Activated CD8-positive, alpha-beta T cell treated with anti-CD3 and anti-CD28 coated beads for 36 hours (primary cell): Measurements from ENCODE around the gene MAP2. TPM values are rescaled to one million over a fixed set of nuclear protein-coding genes. Genes with fewer than 3 reads are reported as not detected.

Source experiments
- ATAC-seq: fragments of 200-7000 bp; cut with Tn5 transposase; one replicate; pipeline ENCODE4 v1.10.0; 2021; ENCODE audit warnings: mild to moderate bottlenecking, moderate library complexity
- CTCF ChIA-PET: fragments of 350-600 bp; sonication (Branson Sonifier 250); formaldehyde crosslinking; loops from one replicate; lab custom pipeline; 2021; ENCODE audit warnings: antibody characterized with exemption; lab: Charles Lee
- POLR2A ChIA-PET: fragments of 350-600 bp; sonication (Branson Sonifier 250); formaldehyde crosslinking; loops from one replicate; lab custom pipeline; 2021; ENCODE audit warnings: antibody characterized with exemption; lab: Charles Lee
- DNase-seq: peaks from one replicate; pipeline ENCODE4 v3.0.0-alpha.2; 2020
- H3K27ac Mint-ChIP-seq: one replicate; pipeline ENCODE4 v1.8.0; 2021; ENCODE audit warnings: mild to moderate bottlenecking, mixed read lengths
- H3K27me3 Mint-ChIP-seq: one replicate; pipeline ENCODE4 v1.8.0; 2021; ENCODE audit warnings: mixed read lengths
- H3K36me3 Mint-ChIP-seq: one replicate; pipeline ENCODE4 v1.8.0; 2021; ENCODE audit warnings: low read depth, mixed read lengths
- H3K4me1 Mint-ChIP-seq: one replicate; pipeline ENCODE4 v1.8.0; 2021; ENCODE audit warnings: low read depth, mixed read lengths
- H3K4me3 Mint-ChIP-seq: one replicate; pipeline ENCODE4 v1.8.0; 2021; ENCODE audit warnings: mild to moderate bottlenecking, moderate library complexity, mixed read lengths
- H3K9me3 Mint-ChIP-seq: one replicate; pipeline ENCODE4 v1.8.0; 2021; ENCODE audit warnings: mixed read lengths
- intact Hi-C: fragments of 100-400 bp; cut with micrococcal nuclease; formaldehyde crosslinking; loops from one replicate; pipeline ENCODE4 v1.10.0; 2022
- total RNA-seq, 2 experiments: library from RNA; stranded (reverse); gene quantifications; one replicate each; pipeline ENCODE4 v1.2.3, GENCODE V29; 2021
- TF ChIP-seq, protein P1 (sequence below): fragments of 200-600 bp; IDR thresholded peaks from one replicate; pipeline ENCODE4 v1.8.0; 2022; ENCODE audit warnings: antibody characterized with exemption, mild to moderate bottlenecking

MAP2 gene
- total RNA-seq, 2 experiments from 2014 or later, result not detected

DNA sequence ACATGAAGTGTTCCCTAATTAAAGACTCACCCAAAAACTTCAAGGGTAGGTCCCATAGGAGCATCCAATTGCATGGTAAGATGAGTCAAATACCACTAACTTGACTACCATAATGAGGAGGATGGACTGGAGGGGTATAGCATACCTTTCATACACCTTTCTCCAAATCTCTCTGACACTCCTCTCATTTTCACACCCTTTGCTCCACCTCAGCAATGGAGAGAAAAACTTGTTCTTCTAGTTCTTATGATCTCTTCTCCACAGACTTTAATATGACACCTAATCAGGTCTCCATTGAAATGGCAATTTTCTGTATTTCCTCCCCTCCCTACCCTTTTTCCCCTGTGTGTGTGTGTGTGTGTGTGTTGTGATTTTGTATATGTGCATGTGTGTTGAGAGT is 41.1 kb upstream of the MAP2 start:
- CTCF ChIA-PET, result no interaction called here
- Mint-ChIP-seq H3K27ac (no peak overlapping the region), H3K36me3 (no peaks in the 10 kb centered on the region), H3K27me3 (no peaks in the 10 kb centered on the region), H3K9me3 (peaks cover 2% of the 10 kb centered on the region), H3K4me1 (no peaks in the 10 kb centered on the region), H3K4me3 (no peak overlapping the region)
- DNase-seq, result no peak
- intact Hi-C loops, result no loop called here
- POLR2A ChIA-PET, result no interaction called here
- TF ChIP-seq, protein P1, sequence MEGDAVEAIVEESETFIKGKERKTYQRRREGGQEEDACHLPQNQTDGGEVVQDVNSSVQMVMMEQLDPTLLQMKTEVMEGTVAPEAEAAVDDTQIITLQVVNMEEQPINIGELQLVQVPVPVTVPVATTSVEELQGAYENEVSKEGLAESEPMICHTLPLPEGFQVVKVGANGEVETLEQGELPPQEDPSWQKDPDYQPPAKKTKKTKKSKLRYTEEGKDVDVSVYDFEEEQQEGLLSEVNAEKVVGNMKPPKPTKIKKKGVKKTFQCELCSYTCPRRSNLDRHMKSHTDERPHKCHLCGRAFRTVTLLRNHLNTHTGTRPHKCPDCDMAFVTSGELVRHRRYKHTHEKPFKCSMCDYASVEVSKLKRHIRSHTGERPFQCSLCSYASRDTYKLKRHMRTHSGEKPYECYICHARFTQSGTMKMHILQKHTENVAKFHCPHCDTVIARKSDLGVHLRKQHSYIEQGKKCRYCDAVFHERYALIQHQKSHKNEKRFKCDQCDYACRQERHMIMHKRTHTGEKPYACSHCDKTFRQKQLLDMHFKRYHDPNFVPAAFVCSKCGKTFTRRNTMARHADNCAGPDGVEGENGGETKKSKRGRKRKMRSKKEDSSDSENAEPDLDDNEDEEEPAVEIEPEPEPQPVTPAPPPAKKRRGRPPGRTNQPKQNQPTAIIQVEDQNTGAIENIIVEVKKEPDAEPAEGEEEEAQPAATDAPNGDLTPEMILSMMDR, result no peak
- ATAC-seq, result no peak

DNA sequence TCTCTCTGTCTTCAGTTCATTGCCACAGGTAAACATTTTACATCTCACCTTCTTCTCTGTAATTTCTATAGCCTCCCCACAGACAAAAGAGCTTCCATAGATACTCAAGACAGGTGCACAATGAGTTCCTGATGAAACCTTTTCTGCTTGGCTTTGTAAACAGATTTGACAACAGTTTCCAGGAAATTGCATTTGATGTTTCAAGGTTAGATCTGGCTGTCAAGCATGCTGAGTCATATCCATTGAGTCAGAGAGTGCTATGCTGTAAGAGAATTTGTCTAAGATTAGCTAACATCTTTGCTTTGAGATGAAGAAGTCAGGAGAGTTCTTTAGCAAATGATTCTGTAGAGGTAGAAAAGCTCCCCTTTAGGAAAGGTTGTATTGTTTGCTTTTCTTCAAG is 40.6 kb upstream of the MAP2 start:
- Mint-ChIP-seq H3K27me3 (no peaks in the 10 kb centered on the region), H3K4me1 (no peaks in the 10 kb centered on the region), H3K9me3 (peaks cover 2% of the 10 kb centered on the region), H3K36me3 (no peaks in the 10 kb centered on the region), H3K27ac (no peak overlapping the region), H3K4me3 (no peak overlapping the region)
- ChIA-PET CTCF (no interaction called here), POLR2A (no interaction called here)
- intact Hi-C loops, result no loop called here
- TF ChIP-seq, protein P1, result no peak
- ATAC-seq (no peak), DNase-seq (no peak)

DNA sequence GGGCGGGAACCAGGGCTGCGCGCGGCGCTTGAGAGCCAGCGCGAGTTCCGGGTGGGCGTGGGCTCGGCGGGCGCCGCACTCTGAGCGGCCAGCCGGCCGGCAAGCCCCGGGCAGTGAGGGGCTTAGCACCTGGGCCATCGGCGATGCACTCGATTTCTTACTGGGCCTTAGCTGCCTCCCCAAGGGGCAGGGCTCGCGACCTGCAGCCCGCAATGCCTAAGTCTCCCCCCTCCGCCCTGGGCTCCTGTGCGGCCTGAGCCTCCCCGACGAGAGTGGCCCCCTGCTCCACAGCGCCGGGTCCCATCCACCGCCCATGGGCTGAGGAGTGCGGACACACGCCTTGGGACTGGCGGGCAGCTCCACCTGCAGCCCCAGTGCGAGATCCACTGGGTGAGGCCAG is 36.5 kb upstream of the MAP2 start:
- ChIA-PET POLR2A (no interaction called here), CTCF (no interaction called here)
- Mint-ChIP-seq H3K9me3 (peaks cover 2% of the 10 kb centered on the region), H3K27ac (no peak overlapping the region), H3K4me3 (no peak overlapping the region), H3K36me3 (no peaks in the 10 kb centered on the region), H3K27me3 (no peaks in the 10 kb centered on the region), H3K4me1 (no peaks in the 10 kb centered on the region)
- ATAC-seq (no peak), DNase-seq (no peak)
- TF ChIP-seq, protein P1, result no peak
- intact Hi-C loops, result no loop called here

DNA sequence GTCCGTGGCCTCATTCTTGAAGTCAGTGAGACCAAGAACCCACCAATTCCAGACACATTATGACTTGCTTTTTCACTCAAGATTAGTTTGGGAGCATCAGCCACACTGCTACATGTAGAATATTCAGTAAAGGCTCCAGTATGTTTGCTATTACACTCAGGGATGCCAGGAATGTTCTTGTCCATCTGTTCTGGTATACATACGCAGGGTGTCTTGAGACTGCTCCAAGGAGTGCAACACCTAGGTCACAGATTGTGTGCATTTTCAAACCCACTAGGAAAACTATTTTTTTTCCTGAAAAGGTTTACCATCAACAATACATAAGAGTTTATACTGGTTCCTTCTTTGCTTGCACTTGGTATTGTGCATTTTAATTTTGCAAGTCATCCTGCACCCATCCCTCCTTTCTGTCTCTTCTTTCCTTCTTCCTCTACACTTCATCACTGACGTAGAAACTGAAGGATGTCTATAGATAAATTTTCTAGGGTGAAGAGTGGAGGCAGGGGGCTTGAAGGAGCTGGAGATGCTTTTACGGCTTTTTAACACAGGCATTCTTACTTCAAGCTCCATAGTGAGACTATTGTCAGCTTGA is 35.3 kb upstream of the MAP2 start:
- Mint-ChIP-seq H3K9me3 (peaks cover 2% of the 10 kb centered on the region), H3K36me3 (no peaks in the 10 kb centered on the region), H3K4me1 (no peaks in the 10 kb centered on the region), H3K27ac (no peak overlapping the region), H3K4me3 (no peak overlapping the region), H3K27me3 (no peaks in the 10 kb centered on the region)
- intact Hi-C loops, result no loop called here
- no peak for DNase-seq
- no peak for ATAC-seq
- TF ChIP-seq, protein P1, result no peak
- ChIA-PET CTCF (no interaction called here), POLR2A (no interaction called here)

DNA sequence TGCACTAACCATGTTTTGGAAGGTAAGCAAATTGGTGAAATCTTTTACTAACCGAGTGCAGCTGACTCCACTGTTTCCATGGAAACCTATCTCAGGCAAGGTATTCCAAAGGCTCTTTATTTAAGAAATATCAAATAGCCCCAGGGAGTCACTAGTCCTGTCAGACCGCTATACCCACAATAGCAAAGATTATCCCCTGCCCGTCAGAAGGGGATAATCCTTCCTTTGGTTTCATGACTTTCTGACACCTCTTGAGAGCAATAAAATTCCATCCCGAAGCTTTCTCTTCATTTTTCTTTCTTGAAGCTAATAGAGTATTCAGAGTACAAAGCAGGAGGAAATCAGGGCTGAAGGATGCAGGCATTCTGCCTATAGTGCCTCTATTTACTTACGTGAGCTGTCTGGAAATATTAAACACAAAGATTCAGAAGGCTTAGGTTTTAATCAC is 34.7 kb upstream of the MAP2 start:
- H3K27me3 Mint-ChIP-seq, result no peaks in the 10 kb centered on the region
- H3K27ac Mint-ChIP-seq, result no peak overlapping the region
- ChIA-PET CTCF (no interaction called here), POLR2A (no interaction called here)
- no peak for ATAC-seq
- no peaks in the 10 kb centered on the region for H3K36me3 Mint-ChIP-seq
- intact Hi-C loops, result no loop called here
- no peak overlapping the region for H3K4me3 Mint-ChIP-seq
- H3K4me1 Mint-ChIP-seq, result no peaks in the 10 kb centered on the region
- DNase-seq, result no peak
- TF ChIP-seq, protein P1, result no peak
- H3K9me3 Mint-ChIP-seq, result peaks cover 2% of the 10 kb centered on the region
